Caki2 (cell line): Measurements from ENCODE around the gene C19orf38. TPM values are rescaled to one million over a fixed set of nuclear protein-coding genes. Genes with fewer than 3 reads are reported as not detected.

ENCODE experiments used
- DNase-seq: peaks from one replicate; pipeline ENCODE4 v3.0.0-alpha.2; 2015; ENCODE audit warnings: low read depth
- in situ Hi-C: cut with HindIII; loops from 2 replicates; pipeline ENCODE4 v1.10.0; 2016; ENCODE audit warnings: low sequenced_read_pairs, low pct_unique_long_range_greater_than_20kb, mixed read lengths
- total RNA-seq: library from RNA; depleted of rRNA; stranded (reverse); fragments of >200 nt; shearing (Covaris generic); gene quantifications from 2 replicates; pipeline ENCODE4 v1.2.3, GENCODE V29; 2014; ENCODE audit warnings: low replicate concordance

Gene C19orf38
- total RNA-seq, 1 experiment from 2014 or later = 3.3 TPM

GRCh38 chr19:10818301-10819123 lies 29.7 kb upstream of the C19orf38 start:
- in situ Hi-C loops = no loop called here
- no peak for DNase-seq

- in situ Hi-C loops = no loop called here
- no peak for DNase-seq
Observed at GRCh38 chr19:10819124-10820060, 28.8 kb upstream of the C19orf38 start.

GRCh38 chr19:10820173-10820572 lies 28.0 kb upstream of the C19orf38 start:
- DNase-seq = no peak
- in situ Hi-C loops = no loop called here

GRCh38 chr19:10823690-10824089 lies 24.5 kb upstream of the C19orf38 start:
- no peak for DNase-seq
- in situ Hi-C loops = no loop called here

GRCh38 chr19:10826231-10826630 lies 22.0 kb upstream of the C19orf38 start:
- no peak for DNase-seq
- in situ Hi-C loops = no loop called here

GRCh38 chr19:10826846-10827245 lies 21.4 kb upstream of the C19orf38 start:
- DNase-seq = no peak
- in situ Hi-C loops = no loop called here

GRCh38 chr19:10828981-10829821 lies 19.0 kb upstream of the C19orf38 start:
- in situ Hi-C loops = no loop called here
- no peak for DNase-seq

GRCh38 chr19:10829967-10830366 lies 18.2 kb upstream of the C19orf38 start:
- in situ Hi-C loops = no loop called here
- no peak for DNase-seq

GRCh38 chr19:10830370-10830769 lies 17.8 kb upstream of the C19orf38 start:
- DNase-seq = no peak
- in situ Hi-C loops = no loop called here

GRCh38 chr19:10830931-10831779 lies 17.1 kb upstream of the C19orf38 start:
- no peak for DNase-seq

GRCh38 chr19:10831987-10832938 lies 16.0 kb upstream of the C19orf38 start:
- no peak for DNase-seq
- in situ Hi-C loops = no loop called here

More at GRCh38 chr19:10830931-10831779, 17.1 kb upstream of the C19orf38 start:
- in situ Hi-C loops = no loop called here

GRCh38 chr19:10832939-10833296 lies 15.3 kb upstream of the C19orf38 start:
- no peak for DNase-seq
- in situ Hi-C loops = no loop called here

GRCh38 chr19:10835089-10835753 lies 13.0 kb upstream of the C19orf38 start:
- DNase-seq = no peak
- in situ Hi-C loops = no loop called here

GRCh38 chr19:10835754-10836478 lies 12.3 kb upstream of the C19orf38 start, which contains the start of gene TMED1:
Gene TMED1, minus strand, starts transcription at chr19:10836212. Its CDS starts 21 bp downstream, at chr19:10836191.
- in situ Hi-C loops = no loop called here
- DNase-seq = peak; percentile 99
